Islet precursor cell (in vitro differentiated cells): ENCODE measurements around the gene TSGA10.
"Not testable (repeated sequence)": the region's sequence is repeated elsewhere in the genome, so short reads cannot be mapped to it uniquely, and the experiment has no call there.

Experiments
- DNase-seq: peaks from one replicate; pipeline ENCODE4 v3.0.0-alpha.2; 2018

TSGA10 gene

GRCh38 chr2:99154643-99155536 is at the start of gene TSGA10, which contains the start of gene LIPT1:
Gene TSGA10 (minus strand): TSS chr2:99154942. CDS start chr2:99109439, 45,503 bp downstream.
Gene LIPT1 (plus strand): TSS chr2:99154967. CDS start chr2:99161958, 6,991 bp downstream.
- peak; percentile 93 for DNase-seq

GRCh38 chr2:99201959-99202678 is 47.4 kb upstream of the TSGA10 start:
- no peak for DNase-seq

GRCh38 chr2:99200076-99200800 is 45.5 kb upstream of the TSGA10 start:
- no peak for DNase-seq

GRCh38 chr2:99198103-99198841 is 43.5 kb upstream of the TSGA10 start:
- peak; percentile 83 for DNase-seq

GRCh38 chr2:99192364-99192763 is 37.6 kb upstream of the TSGA10 start:
- not testable (repeated sequence) for DNase-seq

GRCh38 chr2:99190548-99190947 is 35.8 kb upstream of the TSGA10 start:
- DNase-seq, result no peak

GRCh38 chr2:99188357-99188756 is 33.6 kb upstream of the TSGA10 start:
- DNase-seq, result no peak

GRCh38 chr2:99187011-99187410 is 32.3 kb upstream of the TSGA10 start:
- no peak for DNase-seq

GRCh38 chr2:99184811-99185210 is 30.1 kb upstream of the TSGA10 start:
- DNase-seq, result no peak

GRCh38 chr2:99183025-99183424 is 28.3 kb upstream of the TSGA10 start:
- DNase-seq, result no peak

- no peak for DNase-seq
Measured at GRCh38 chr2:99181624-99182000, 26.9 kb upstream of the TSGA10 start.

- peak; percentile 97 for DNase-seq
Measured at GRCh38 chr2:99180755-99181623, 26.2 kb upstream of the TSGA10 start, which contains the start of the genes MITD1 and MRPL30. Gene MITD1 (minus strand): TSS chr2:99181058. CDS start chr2:99180981, 77 bp downstream. Gene MRPL30 (plus strand): TSS chr2:99181184. CDS start chr2:99186204, 5,020 bp downstream.

- DNase-seq, result no peak
Measured at GRCh38 chr2:99171377-99172140, 16.8 kb upstream of the TSGA10 start.

GRCh38 chr2:99169534-99169933 is 14.8 kb upstream of the TSGA10 start:
- DNase-seq, result no peak

GRCh38 chr2:99166218-99166617 is 11.5 kb upstream of the TSGA10 start:
- no peak for DNase-seq

GRCh38 chr2:99159594-99159993 is 4.9 kb upstream of the TSGA10 start:
- no peak for DNase-seq

- DNase-seq, result no peak
Measured at GRCh38 chr2:99158599-99158998, 3.9 kb upstream of the TSGA10 start.

GRCh38 chr2:99156891-99157290 is 2.1 kb upstream of the TSGA10 start:
- no peak for DNase-seq

- DNase-seq, result no peak
Measured at GRCh38 chr2:99153921-99154604, 679 bp downstream of the TSGA10 start.
